ENCODE data around the gene NETO2.

- no peak for TF ChIP-seq CTCF (IDR thresholded peaks at IDR 0.05; ENCODE audit: extremely low read depth in 1 of 2, insufficient read depth in 1 of 2, low read depth in 1 of 2, low read length in 2 of 2)
- TF ChIP-seq GATA2 (IDR thresholded peaks at IDR 0.05; ENCODE audit: insufficient read depth, insufficient read length, low read depth, low read length): no peak
- TF ChIP-seq EZH2 (IDR thresholded peaks at IDR 0.05; ENCODE audit: borderline replicate concordance, low read depth, low read length, severe bottlenecking): no peak
These were observed 114.0 kb downstream of the NETO2 start for GRCh38 chr16:47029724-47030123.

Data from endothelial cell of umbilical vein (primary cell).